Limb (tissue), 2 donors: Measurements from ENCODE around the gene INO80E.
"Not testable (repeated sequence)": the region's sequence is repeated elsewhere in the genome, so short reads cannot be mapped to it uniquely, and the experiment has no call there.

Source experiments
- DNase-seq, 2 donors: peaks; one replicate each; pipeline ENCODE4 v3.0.0-alpha.2; 2016; ENCODE audit errors: extremely low spot score in 2 of 2

INO80E gene

GRCh38 chr16:29995911-29996765 lies at the start of gene INO80E:
TSS of gene INO80E (plus strand) at chr16:29996241. CDS start at chr16:29996311, 70 bp downstream.
- peak; percentile 97 to 99 for DNase-seq

- no peak for DNase-seq
These were observed 48.1 kb upstream of the INO80E start for GRCh38 chr16:29947897-29948296.

GRCh38 chr16:29950806-29951461 lies 45.1 kb upstream of the INO80E start:
- no peak for DNase-seq

- no peak for DNase-seq
These were observed 44.2 kb upstream of the INO80E start for GRCh38 chr16:29951625-29952365.

- no peak for DNase-seq
These were observed 37.3 kb upstream of the INO80E start for GRCh38 chr16:29958756-29959155.

GRCh38 chr16:29959293-29959692 lies 36.7 kb upstream of the INO80E start:
- DNase-seq, result no peak

GRCh38 chr16:29959821-29960220 lies 36.2 kb upstream of the INO80E start:
- DNase-seq, result not testable (repeated sequence)

GRCh38 chr16:29961127-29961478 lies 34.9 kb upstream of the INO80E start:
- no peak for DNase-seq

- DNase-seq, result peak; percentile 90 to 97
These were observed 34.3 kb upstream of the INO80E start, which contains the start of gene TMEM219 for GRCh38 chr16:29961479-29962343. TSS of gene TMEM219 (plus strand) at chr16:29962079. CDS start at chr16:29963144, 1,065 bp downstream.

- peak in 1 of 2 donors; percentile 11 for DNase-seq
These were observed 33.6 kb upstream of the INO80E start for GRCh38 chr16:29962344-29962994.

GRCh38 chr16:29963021-29963743 lies 32.9 kb upstream of the INO80E start:
- DNase-seq, result no peak

- DNase-seq, result no peak
These were observed 27.8 kb upstream of the INO80E start for GRCh38 chr16:29968205-29968604.

GRCh38 chr16:29971304-29971703 lies 24.7 kb upstream of the INO80E start:
- DNase-seq, result no peak

GRCh38 chr16:29972500-29972899 lies 23.5 kb upstream of the INO80E start:
- no peak for DNase-seq

- no peak for DNase-seq
These were observed 23.1 kb upstream of the INO80E start for GRCh38 chr16:29972992-29973383.

- DNase-seq, result peak; percentile 99
These were observed 22.4 kb upstream of the INO80E start, which contains the start of gene TAOK2 for GRCh38 chr16:29973384-29974246. TSS of gene TAOK2 (plus strand) at chr16:29973868. CDS start at chr16:29977773, 3,905 bp downstream.

GRCh38 chr16:29974291-29975133 lies 21.5 kb upstream of the INO80E start:
- no peak for DNase-seq

- DNase-seq, result no peak
These were observed 20.9 kb upstream of the INO80E start for GRCh38 chr16:29975134-29975538.
